ENCODE measurements around the gene UBA6.

The UBA6 gene

GRCh38 chr4:67723341-67723740, 22.4 kb upstream of the UBA6 start:
- TF ChIP-seq, protein P1, sequence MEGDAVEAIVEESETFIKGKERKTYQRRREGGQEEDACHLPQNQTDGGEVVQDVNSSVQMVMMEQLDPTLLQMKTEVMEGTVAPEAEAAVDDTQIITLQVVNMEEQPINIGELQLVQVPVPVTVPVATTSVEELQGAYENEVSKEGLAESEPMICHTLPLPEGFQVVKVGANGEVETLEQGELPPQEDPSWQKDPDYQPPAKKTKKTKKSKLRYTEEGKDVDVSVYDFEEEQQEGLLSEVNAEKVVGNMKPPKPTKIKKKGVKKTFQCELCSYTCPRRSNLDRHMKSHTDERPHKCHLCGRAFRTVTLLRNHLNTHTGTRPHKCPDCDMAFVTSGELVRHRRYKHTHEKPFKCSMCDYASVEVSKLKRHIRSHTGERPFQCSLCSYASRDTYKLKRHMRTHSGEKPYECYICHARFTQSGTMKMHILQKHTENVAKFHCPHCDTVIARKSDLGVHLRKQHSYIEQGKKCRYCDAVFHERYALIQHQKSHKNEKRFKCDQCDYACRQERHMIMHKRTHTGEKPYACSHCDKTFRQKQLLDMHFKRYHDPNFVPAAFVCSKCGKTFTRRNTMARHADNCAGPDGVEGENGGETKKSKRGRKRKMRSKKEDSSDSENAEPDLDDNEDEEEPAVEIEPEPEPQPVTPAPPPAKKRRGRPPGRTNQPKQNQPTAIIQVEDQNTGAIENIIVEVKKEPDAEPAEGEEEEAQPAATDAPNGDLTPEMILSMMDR (conservative IDR thresholded peaks at IDR 0.05; ENCODE audit: low read depth): no peak
- POLR2A ChIA-PET (ENCODE audit: low non-redundant PET): no interaction called here
- no peak overlapping the region for H3K27ac ChIP-seq
- no peak for DNase-seq (ENCODE audit: low spot score)
- CTCF ChIA-PET: no interaction called here

GRCh38 chr4:67721770-67722597, 21.0 kb upstream of the UBA6 start:
- DNase-seq (ENCODE audit: low spot score): peak; percentile 44
- TF ChIP-seq, protein P1 (conservative IDR thresholded peaks at IDR 0.05; ENCODE audit: low read depth): no peak
- ChIA-PET POLR2A (ENCODE audit: low non-redundant PET) (no interaction called here), CTCF (no interaction called here)
- no peak overlapping the region for H3K27ac ChIP-seq

GRCh38 chr4:67721315-67721769, 20.4 kb upstream of the UBA6 start:
- TF ChIP-seq, protein P1 (conservative IDR thresholded peaks at IDR 0.05; ENCODE audit: low read depth): no peak
- DNase-seq (ENCODE audit: low spot score): no peak
- H3K27ac ChIP-seq: no peak overlapping the region
- ChIA-PET POLR2A (ENCODE audit: low non-redundant PET) (no interaction called here), CTCF (no interaction called here)

- POLR2A ChIA-PET (ENCODE audit: low non-redundant PET): no interaction called here
- H3K27ac ChIP-seq: no peak overlapping the region
- TF ChIP-seq, protein P1 (conservative IDR thresholded peaks at IDR 0.05; ENCODE audit: low read depth): no peak
- DNase-seq (ENCODE audit: low spot score): no peak
- CTCF ChIA-PET: interaction anchor here (0.5 kb wide), 1 partner anchor 73 kb away, joined by 3 read pairs; no protein-coding TSS in a partner anchor
These were observed 19.1 kb upstream of the UBA6 start for GRCh38 chr4:67719953-67720617.

DNA sequence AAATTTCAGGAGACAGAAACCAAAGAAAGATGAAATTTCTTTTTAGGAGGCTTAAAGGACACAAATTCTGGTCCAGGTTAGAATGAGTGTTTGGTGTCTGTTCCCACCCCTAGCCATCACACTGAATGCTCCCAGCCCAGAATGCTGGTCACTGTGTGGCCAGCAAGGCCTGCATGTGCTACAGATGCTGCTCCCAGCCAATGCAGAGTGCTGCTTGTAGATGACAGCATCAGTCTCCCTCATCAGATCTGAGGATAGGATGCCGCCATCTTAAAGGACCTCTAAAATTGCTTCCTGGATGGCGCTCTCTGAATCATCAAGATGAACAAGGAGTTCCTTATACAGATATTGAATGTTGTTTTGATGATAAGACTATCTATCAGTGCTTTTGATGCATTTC, 17.9 kb upstream of the UBA6 start:
- DNase-seq (ENCODE audit: low spot score): no peak
- no peak overlapping the region for H3K27ac ChIP-seq
- POLR2A ChIA-PET (ENCODE audit: low non-redundant PET): no interaction called here
- TF ChIP-seq, protein P1 (conservative IDR thresholded peaks at IDR 0.05; ENCODE audit: low read depth): no peak
- CTCF ChIA-PET: no interaction called here

DNA sequence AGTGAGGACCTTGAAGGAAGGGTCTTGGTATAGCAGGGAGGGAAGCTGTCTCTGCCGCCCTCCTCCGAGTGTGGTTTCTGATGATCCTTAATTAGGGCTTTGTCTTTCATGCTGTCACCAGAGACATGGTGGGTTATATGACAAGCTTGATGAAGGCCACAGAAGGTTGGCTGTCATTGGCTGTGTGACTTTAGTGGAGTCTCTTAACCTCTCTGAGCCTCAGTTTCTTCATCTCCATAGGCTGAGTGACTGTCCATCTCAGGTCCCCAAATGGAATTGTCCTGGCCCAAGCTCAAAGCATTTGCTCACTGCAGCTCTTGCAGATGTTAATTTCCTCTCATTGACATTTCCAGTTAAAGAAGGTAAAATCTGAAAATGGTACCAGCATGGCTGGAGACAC, 16.6 kb upstream of the UBA6 start:
- H3K27ac ChIP-seq: no peak overlapping the region
- CTCF ChIA-PET: no interaction called here
- POLR2A ChIA-PET (ENCODE audit: low non-redundant PET): no interaction called here
- TF ChIP-seq, protein P1 (conservative IDR thresholded peaks at IDR 0.05; ENCODE audit: low read depth): no peak
- no peak for DNase-seq (ENCODE audit: low spot score)
